Parathyroid adenoma (tissue), 2 donors: Measurements from ENCODE around the gene FBLN5.

ENCODE experiments used
- H2AFZ ChIP-seq: fragments of 300-600 bp; sonication (generic); one replicate; pipeline ENCODE4 v1.7.0; 2017; ENCODE audit warnings: antibody characterized with exemption, mild to moderate bottlenecking
- H3K27ac ChIP-seq: fragments of 300-600 bp; sonication (generic); one replicate; pipeline ENCODE4 v1.7.0; 2017
- H3K27me3 ChIP-seq: fragments of 300-600 bp; sonication (generic); one replicate; pipeline ENCODE4 v1.7.0; 2017; ENCODE audit warnings: low read length; ENCODE audit not compliant: control insufficient read depth, insufficient read depth
- H3K36me3 ChIP-seq: fragments of 300-600 bp; sonication (generic); one replicate; pipeline ENCODE4 v1.7.0; 2017; ENCODE audit warnings: low read length; ENCODE audit not compliant: control insufficient read depth, insufficient read depth
- H3K4me1 ChIP-seq: fragments of 300-600 bp; sonication (generic); one replicate; pipeline ENCODE4 v1.7.0; 2017; ENCODE audit warnings: control low read depth
- H3K4me2 ChIP-seq: fragments of 300-600 bp; sonication (generic); one replicate; pipeline ENCODE4 v1.7.0; 2017; ENCODE audit warnings: low read length
- H3K4me3 ChIP-seq: fragments of 300-600 bp; sonication (generic); one replicate; pipeline ENCODE4 v1.7.0; 2017; ENCODE audit warnings: low read depth, low read length
- H3K79me2 ChIP-seq: fragments of 300-600 bp; sonication (generic); one replicate; pipeline ENCODE4 v1.7.0; 2017; ENCODE audit warnings: control low read depth
- H3K9ac ChIP-seq: fragments of 300-600 bp; sonication (generic); one replicate; pipeline ENCODE4 v1.7.0; 2017; ENCODE audit warnings: mild to moderate bottlenecking
- H3K9me3 ChIP-seq: fragments of 300-600 bp; sonication (generic); one replicate; pipeline ENCODE4 v1.7.0; 2017; ENCODE audit warnings: low read length; ENCODE audit not compliant: control insufficient read depth
- TF ChIP-seq, protein P1 (sequence below): fragments of 300-600 bp; sonication (generic); IDR thresholded peaks from one replicate; pipeline ENCODE4 v1.7.0; 2017; ENCODE audit warnings: antibody characterized with exemption, mild to moderate bottlenecking
- donor health status: primary hyperparathyroidism.

The FBLN5 gene

GRCh38 chr14:91866061-91866460, 81.4 kb downstream of the FBLN5 start:
- no peaks in the 10 kb centered on the region for H3K9me3 ChIP-seq
- TF ChIP-seq, protein P1, sequence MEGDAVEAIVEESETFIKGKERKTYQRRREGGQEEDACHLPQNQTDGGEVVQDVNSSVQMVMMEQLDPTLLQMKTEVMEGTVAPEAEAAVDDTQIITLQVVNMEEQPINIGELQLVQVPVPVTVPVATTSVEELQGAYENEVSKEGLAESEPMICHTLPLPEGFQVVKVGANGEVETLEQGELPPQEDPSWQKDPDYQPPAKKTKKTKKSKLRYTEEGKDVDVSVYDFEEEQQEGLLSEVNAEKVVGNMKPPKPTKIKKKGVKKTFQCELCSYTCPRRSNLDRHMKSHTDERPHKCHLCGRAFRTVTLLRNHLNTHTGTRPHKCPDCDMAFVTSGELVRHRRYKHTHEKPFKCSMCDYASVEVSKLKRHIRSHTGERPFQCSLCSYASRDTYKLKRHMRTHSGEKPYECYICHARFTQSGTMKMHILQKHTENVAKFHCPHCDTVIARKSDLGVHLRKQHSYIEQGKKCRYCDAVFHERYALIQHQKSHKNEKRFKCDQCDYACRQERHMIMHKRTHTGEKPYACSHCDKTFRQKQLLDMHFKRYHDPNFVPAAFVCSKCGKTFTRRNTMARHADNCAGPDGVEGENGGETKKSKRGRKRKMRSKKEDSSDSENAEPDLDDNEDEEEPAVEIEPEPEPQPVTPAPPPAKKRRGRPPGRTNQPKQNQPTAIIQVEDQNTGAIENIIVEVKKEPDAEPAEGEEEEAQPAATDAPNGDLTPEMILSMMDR, result no peak
- H3K9ac ChIP-seq, result no peak overlapping the region
- no peaks in the 10 kb centered on the region for H3K4me1 ChIP-seq
- H3K4me2 ChIP-seq, result no peak overlapping the region
- H3K36me3 ChIP-seq, result no peaks in the 10 kb centered on the region
- no peaks in the 10 kb centered on the region for H3K79me2 ChIP-seq
- no peak overlapping the region for H3K27ac ChIP-seq
- no peaks in the 10 kb centered on the region for H3K27me3 ChIP-seq
- no peak overlapping the region for H2AFZ ChIP-seq
- H3K4me3 ChIP-seq, result no peak overlapping the region

GRCh38 chr14:91862417-91862816, 85.1 kb downstream of the FBLN5 start:
- H3K36me3 ChIP-seq, result no peaks in the 10 kb centered on the region
- H2AFZ ChIP-seq, result no peak overlapping the region
- no peak overlapping the region for H3K27ac ChIP-seq
- H3K27me3 ChIP-seq, result no peaks in the 10 kb centered on the region
- no peaks in the 10 kb centered on the region for H3K9me3 ChIP-seq
- H3K79me2 ChIP-seq, result no peaks in the 10 kb centered on the region
- TF ChIP-seq, protein P1, result no peak
- H3K9ac ChIP-seq, result no peak overlapping the region
- H3K4me3 ChIP-seq, result no peak overlapping the region
- H3K4me1 ChIP-seq, result peaks cover 4% of the 10 kb centered on the region
- no peak overlapping the region for H3K4me2 ChIP-seq

- Histone ChIP-seq H3K9me3 (no peaks in the 10 kb centered on the region), H3K27me3 (no peaks in the 10 kb centered on the region), H3K36me3 (no peaks in the 10 kb centered on the region), H2AFZ (no peak overlapping the region), H3K4me2 (no peak overlapping the region), H3K4me1 (peaks cover 4% of the 10 kb centered on the region), H3K9ac (no peak overlapping the region), H3K79me2 (no peaks in the 10 kb centered on the region), H3K27ac (no peak overlapping the region), H3K4me3 (no peak overlapping the region)
- TF ChIP-seq, protein P1, result no peak
Observed at GRCh38 chr14:91861091-91861490, 86.4 kb downstream of the FBLN5 start.

GRCh38 chr14:91860238-91860637, 87.3 kb downstream of the FBLN5 start:
- Histone ChIP-seq H3K9me3 (no peaks in the 10 kb centered on the region), H3K4me3 (no peak overlapping the region), H3K36me3 (no peaks in the 10 kb centered on the region), H3K9ac (no peak overlapping the region), H2AFZ (no peak overlapping the region), H3K79me2 (no peaks in the 10 kb centered on the region), H3K27ac (no peak overlapping the region), H3K4me2 (no peak overlapping the region), H3K4me1 (peaks cover 4% of the 10 kb centered on the region), H3K27me3 (no peaks in the 10 kb centered on the region)
- TF ChIP-seq, protein P1, result no peak

- TF ChIP-seq, protein P1, result no peak
- Histone ChIP-seq H3K27ac (no peak overlapping the region), H3K79me2 (no peaks in the 10 kb centered on the region), H3K9ac (no peak overlapping the region), H3K36me3 (no peaks in the 10 kb centered on the region), H3K27me3 (no peaks in the 10 kb centered on the region), H3K9me3 (no peaks in the 10 kb centered on the region), H3K4me1 (peaks cover 4% of the 10 kb centered on the region), H3K4me3 (no peak overlapping the region), H3K4me2 (no peak overlapping the region), H2AFZ (peak overlapping the region; percentile 29)
Observed at GRCh38 chr14:91858536-91859275, 88.8 kb downstream of the FBLN5 start.
